ENCODE data around the gene ST3GAL2.

GRCh38 chr16:70381604-70382342 is 57.1 kb downstream of the ST3GAL2 start:
- TF ChIP-seq CTCF (IDR thresholded peaks at IDR 0.05; ENCODE audit: low read length) (no peak), EZH2 (optimal IDR thresholded peaks at IDR 0.05; ENCODE audit: low read depth, low read length) (no peak)

Data from MM.1S (cell line).